Fibroblast of skin of right quadriceps (primary cell): ENCODE results near the gene LMCD1.

Experiments used
- DNase-seq: peaks from one replicate; pipeline ENCODE4 v3.0.0-alpha.2; 2013

The LMCD1 gene

DNA sequence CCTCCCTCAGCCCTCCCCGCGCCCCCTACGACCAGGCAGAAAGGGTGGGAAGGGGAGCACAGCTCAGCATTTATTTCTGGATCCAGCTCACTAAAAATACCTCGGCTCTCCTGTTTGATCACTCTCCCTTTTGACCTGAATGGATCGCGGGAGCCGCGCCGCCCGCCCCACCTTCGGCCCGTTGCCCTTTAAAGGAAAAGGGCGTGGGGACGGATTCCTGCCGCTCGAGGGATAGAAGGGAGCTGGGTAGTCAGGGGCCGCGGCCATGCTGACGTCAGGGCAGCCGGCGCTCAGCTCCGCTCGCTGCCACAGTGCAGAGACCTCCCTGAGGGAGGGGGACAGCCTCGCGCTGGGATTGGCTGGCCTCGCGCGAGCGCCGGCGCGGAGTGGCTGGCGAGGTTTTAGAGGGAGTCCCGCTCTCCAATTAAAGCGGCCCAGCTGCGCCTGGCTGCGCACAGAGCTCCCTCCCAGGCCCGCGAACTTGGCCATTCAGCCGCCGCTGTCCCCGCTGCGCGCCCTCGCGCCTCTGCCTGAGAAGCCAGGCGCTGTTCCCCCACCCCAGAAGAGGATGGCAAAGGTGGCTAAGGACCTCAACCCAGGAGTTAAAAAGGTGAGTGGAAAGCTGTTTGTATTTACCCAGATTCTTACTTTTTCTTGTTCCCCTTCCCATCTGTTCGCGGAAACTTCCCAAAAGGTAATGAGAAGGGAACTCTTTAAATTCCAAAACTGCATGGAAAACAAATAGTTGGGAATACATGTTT, at the start of gene LMCD1:
Gene LMCD1, plus strand, starts transcription at position 453 of the 761 bp plus-strand sequence. Its CDS starts 116 bp downstream, at position 569.
- DNase-seq: peak; percentile 97

DNA sequence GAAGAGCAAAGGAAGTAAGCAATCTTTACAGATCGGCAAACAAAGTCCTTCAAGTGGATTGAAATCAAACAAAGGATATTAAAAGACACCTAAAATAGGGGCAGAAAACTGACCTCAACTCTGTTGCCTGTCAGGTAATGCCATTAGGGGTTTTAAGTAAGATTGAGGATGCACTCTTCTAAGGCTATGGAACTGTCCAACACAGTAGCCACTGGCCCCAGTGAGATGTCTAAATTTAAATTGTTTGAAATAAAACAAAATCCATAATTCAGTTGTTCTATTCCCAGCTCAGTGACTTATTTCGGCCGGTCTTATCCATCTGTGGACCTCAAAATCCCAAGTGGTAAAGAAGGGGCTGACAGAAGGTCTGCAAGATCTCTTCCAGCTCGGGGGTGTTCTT, 49.5 kb upstream of the LMCD1 start:
- DNase-seq: no peak

DNA sequence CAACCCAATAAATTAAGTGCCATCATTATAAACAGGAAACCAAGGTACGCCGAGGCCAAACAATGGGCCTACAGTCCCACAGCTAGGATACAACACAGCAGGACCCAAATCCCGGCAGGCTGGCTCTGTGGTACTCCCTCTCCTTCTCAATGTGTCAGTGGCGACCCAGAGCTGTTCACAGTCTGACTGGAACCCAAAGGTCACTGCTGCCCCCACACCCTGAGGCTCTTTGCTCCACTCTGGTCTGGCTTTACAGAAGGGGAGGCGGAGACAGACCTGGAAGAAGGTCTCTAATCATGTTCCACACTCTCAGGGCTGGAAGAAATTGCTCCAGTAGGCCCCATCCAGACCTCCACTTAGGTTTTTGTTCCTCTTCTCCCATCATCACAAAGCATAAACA, 48.5 kb upstream of the LMCD1 start:
- DNase-seq: no peak

DNA sequence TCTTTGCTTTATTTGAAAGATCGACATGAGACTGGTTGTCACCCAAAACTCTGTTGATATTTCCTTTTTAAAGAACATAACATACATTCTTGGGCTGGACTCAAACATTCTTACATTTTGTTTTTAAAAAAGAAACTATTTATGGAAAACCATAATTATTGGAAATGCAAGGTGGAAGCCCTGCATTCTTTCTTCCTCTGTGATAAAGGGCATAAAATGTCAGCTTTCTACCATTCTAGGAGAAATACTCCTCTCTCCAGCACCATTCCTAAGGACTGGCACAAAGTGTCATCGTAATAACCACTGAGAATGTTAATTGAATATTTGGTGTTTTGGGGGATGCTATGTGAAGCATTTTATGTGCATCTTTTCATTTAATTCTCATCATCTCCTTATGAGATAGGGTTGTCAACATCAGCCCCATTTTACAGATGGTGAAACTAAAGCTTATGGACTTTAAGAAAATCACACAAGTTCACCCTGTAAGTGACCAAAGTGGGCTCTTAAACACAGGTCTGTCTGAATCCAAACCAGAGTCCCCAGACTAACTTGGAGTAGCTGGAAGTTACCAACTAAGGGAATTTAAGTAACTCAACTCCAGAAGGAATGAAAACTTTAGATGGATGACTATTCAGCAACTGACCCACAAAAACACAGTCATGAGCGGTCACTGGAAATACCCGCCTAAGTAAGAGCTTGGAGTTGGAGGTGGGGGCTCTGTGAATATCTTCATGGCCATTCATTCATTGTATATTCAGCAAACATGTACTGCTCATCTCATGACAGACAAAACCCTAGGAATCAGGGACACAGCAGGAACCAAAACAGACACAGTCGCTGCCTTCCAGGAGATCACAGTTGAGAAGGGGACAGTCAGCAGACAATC, 45.9 kb upstream of the LMCD1 start:
- peak; percentile 68 for DNase-seq

DNA sequence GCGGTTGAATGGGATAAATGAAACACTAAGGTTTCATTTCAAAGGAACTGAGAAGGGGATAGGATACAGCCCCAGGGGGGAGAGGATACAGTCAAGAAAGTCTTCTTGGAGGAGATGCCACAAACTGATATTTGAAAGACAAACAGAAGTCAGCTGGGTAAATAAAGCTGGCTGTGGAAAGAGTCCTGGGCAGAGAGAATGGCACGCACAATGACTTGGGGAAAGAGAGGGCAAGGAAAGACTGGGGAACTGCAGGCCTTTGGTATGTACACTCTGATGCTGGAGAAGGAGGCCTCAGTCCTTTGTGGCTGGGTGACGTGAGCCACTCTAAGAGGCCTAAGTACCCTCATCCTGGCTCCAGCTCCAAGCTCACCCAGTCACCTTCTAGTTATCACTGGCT, 45.2 kb upstream of the LMCD1 start:
- DNase-seq: no peak

- peak; percentile 81 for DNase-seq
Measured at GRCh38 chr3:8457039-8457438, 44.6 kb upstream of the LMCD1 start.

DNA sequence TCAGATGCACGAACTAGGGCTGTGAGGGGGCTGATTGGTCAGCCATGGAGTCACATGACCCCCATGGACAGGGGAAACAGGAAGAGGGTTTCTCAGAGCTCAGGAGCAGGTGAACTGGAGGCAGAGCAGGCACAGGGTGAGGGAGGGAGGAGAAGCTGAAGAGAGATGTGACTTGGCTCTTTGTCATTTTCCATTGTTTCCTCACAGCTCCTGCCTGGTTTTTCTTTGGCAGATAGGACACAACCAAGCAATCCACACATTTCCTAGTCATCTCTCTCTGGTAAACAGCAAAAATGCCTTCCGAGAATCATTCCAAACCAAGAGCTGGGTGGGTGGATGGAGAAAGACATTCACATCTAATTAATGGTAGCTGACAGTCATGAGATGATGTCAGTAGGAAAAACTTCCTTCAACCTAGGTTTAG, 43.4 kb upstream of the LMCD1 start:
- DNase-seq: peak; percentile 92

GRCh38 chr3:8458711-8459110, 42.9 kb upstream of the LMCD1 start:
- peak; percentile 97 for DNase-seq

- DNase-seq: no peak
Measured at GRCh38 chr3:8460050-8460708, 41.4 kb upstream of the LMCD1 start.

DNA sequence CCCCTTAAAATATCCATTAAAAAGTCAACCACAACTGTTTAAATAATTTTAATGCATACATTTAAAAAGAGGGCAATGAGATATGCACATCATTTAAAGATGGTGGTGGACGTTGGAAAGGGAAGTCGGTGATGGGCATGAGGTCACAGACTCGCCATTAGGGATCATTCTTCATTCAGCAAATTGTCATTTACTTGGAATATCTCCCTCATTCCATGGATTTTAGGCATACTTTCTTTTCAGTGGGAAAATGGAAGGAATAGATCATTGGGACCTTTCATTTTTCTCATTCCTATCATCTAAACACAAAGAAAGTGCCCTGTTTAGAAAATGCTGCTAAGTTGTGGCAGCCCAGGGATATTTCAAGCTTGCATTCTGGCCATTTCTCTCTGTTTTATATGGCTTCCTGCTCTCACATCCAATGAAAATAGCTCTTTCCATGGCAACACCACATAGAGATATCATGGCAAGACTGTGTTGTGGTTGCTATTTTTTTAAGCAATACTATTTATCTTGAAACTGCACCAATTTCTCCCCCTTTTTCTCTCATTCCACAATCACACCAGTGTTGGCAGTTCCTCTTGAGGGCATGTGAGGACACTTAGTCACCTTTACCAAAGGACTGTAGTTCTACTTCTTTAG, 40.7 kb upstream of the LMCD1 start:
- peak; percentile 89 for DNase-seq

GRCh38 chr3:8464668-8465067, 37.0 kb upstream of the LMCD1 start:
- DNase-seq: no peak

DNA sequence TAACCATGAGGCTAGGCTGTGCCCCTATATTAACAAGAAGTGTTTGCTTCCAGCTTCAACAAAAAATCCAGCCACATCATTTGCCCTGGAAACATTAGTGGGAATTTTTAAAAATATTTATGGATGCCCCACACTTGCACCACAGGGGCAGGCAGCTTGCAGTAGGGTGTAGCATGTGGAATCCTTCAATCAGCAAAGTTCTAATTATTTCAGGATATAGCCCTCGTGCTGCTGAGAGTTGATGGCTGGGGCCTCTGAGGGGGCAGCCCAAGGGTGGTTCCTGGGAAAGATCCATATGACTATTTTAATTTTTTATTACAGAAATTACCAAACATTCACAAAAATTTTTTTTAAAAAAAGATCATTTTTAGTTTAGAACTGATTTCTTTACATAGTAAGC, 35.1 kb upstream of the LMCD1 start:
- DNase-seq: no peak

DNA sequence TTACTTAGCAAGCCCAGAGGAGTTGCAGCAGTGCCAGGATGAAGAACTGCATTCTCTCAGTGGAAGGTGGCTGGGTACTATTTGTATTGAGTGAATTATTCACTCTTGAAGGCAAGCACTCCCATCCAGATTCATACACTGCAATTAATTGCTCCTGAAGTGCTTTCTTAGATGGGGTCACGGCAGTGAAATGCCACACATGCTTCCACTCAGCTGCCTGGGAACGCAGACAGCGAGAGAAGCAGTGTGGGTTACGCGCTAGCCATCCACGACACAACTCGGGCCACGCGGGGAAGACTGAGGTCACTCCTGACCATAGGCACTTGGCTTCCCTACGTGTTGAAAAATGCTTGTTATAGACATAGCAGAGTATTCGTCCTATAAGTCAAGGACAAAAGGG, 30.8 kb upstream of the LMCD1 start:
- DNase-seq: no peak

GRCh38 chr3:8472549-8472948, 29.1 kb upstream of the LMCD1 start:
- no peak for DNase-seq

- DNase-seq: no peak
Measured at GRCh38 chr3:8473029-8473428, 28.6 kb upstream of the LMCD1 start.

DNA sequence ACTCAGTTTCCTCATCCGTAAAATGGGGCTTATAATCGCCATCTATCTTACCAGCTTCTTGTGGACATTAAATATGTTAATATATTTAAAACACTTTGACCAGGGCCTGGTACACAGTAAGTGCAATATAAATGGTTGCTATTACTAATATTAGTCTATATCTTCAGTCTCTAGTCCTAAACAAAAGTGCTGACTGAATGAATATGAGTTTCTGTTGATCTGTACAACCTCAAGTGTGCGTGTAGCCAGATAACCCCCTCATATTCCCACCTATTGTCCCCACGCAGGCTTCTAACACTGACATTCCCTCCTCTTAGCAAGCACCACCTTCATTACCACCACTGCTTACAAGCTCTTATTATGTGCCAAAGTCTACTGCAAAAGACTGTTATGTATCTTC, 27.6 kb upstream of the LMCD1 start:
- DNase-seq: no peak

GRCh38 chr3:8474991-8475390, 26.6 kb upstream of the LMCD1 start:
- DNase-seq: no peak

- no peak for DNase-seq
Measured at GRCh38 chr3:8480699-8481098, 20.9 kb upstream of the LMCD1 start.

DNA sequence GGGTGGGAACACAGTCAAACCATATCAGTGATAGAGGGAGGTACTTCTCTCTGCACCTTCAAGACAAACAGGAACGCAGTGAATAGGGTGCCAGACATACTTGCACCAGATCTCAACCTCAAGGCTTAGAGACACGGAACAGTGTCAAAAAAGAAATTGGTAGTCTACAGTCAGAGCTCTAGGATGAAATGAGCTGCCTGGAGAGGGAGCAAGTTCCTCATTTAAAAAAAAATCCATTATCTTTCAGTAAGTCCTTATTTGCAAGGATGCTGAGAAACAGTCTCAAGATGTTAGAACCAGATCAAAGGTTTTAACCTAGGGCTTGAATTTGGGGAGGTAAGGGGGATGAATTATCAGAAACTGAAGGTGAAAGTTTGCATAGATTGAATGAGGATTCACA, 20.2 kb upstream of the LMCD1 start:
- no peak for DNase-seq

GRCh38 chr3:8482263-8482662, 19.4 kb upstream of the LMCD1 start:
- no peak for DNase-seq

GRCh38 chr3:8482960-8483665, 18.5 kb upstream of the LMCD1 start:
- peak; percentile 95 for DNase-seq

DNA sequence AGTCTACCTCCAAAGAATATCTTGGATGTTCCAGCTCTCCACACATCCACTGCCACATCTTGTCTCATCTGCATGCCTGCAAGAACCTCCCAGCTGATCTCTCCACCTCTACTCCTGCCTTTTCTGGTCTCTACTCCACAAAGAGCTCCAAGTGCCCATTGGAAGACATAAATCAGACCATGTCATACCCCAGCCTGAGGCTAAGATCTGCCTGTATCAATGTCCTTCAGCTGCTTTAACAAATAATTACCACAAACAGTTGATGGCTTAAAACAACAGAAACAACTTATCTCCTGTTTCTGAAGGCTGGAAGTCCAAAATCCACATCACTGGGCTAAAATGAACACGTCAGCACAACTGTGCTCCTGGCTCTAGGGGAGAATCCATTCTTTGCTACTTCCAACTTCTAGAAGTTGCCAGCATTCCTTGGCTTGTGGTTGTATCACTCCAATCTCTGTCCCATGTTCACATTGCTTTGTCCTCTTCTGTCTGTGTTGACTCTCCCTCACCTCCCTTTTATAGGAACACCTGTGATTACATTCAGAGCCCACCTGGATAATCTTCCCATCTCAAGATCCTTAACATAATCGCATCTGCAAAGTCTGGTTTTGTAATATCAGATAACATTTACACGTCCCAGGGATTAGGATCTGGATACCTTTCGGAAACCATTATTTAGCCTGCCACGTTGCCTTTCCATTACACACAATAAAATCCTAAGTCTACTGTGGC, 17.0 kb upstream of the LMCD1 start:
- no peak for DNase-seq
